Nephron progenitor cell (in vitro differentiated cells): ENCODE measurements around the gene BSG.
A peak's percentile ranks its signal among the peaks of the same experiment; 100 is the strongest.

Experiments
- DNase-seq: peaks from one replicate; pipeline ENCODE4 v3.0.0; 2021
- H3K27ac Mint-ChIP-seq: 2 replicates; pipeline ENCODE4 v1.8.0; 2021; ENCODE audit warnings: mild to moderate bottlenecking, moderate library complexity, mixed read lengths
- H3K27me3 Mint-ChIP-seq: 2 replicates; pipeline ENCODE4 v1.8.0; 2021; ENCODE audit warnings: mild to moderate bottlenecking, low read depth, mixed read lengths; ENCODE audit not compliant: poor library complexity
- H3K36me3 Mint-ChIP-seq: 2 replicates; pipeline ENCODE4 v1.8.0; 2021; ENCODE audit warnings: low read depth, mixed read lengths
- H3K4me1 Mint-ChIP-seq: 2 replicates; pipeline ENCODE4 v1.8.0; 2021; ENCODE audit warnings: mixed read lengths
- H3K4me3 Mint-ChIP-seq: 2 replicates; pipeline ENCODE4 v1.8.0; 2021; ENCODE audit warnings: mild to moderate bottlenecking, moderate library complexity, mixed read lengths
- H3K9me3 Mint-ChIP-seq: 2 replicates; pipeline ENCODE4 v1.8.0; 2021; ENCODE audit warnings: mild to moderate bottlenecking, moderate library complexity, mixed read lengths
- TF ChIP-seq, protein P1 (sequence below): fragments of 200-600 bp; sonication (generic); IDR thresholded peaks from 2 replicates; pipeline ENCODE4 v1.5.0; 2021; ENCODE audit warnings: antibody characterized with exemption

Gene BSG

DNA sequence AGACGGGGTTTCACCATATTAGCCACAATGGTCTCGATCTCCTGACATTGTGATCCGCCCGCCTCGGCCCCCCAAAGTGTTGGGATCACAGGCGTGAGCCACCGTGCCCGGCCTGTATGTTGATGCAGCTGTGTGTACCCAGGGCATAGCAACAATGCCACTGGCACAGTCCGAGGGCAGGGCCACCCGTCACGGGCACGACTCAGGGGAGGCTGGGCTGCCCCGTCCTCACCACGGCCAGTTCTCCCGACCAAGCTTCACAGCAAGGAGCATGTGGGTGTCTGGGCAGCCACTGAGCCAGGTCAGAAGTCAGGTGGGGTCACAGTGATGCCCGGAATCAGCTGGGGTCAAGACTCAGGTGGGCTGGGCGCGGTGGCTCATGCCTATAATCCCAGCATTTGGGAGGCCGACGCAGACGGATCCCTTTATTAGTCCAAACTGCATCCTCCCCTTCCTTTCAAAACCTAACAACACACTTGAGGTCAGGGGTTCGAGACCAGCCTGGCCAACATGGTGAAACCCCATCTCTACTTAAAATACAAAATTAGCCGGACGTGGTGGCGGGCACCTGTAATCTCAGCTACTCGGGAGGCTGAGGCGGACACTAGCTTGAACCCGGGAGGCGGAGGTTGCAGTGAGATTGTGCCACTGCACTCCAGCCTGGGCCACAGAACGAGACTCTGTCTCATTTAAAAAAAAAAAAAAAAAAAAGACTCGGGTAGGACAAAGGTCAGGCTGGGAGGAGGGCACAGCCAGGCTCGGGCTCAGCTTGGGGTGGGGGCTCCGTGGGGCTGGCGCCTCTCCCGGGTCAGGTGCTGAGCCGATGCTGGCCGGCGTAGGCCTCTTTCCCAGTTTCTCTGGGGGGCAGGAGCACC is 42.0 kb upstream of the BSG start:
- peak overlapping the region; percentile 64 for H3K27ac Mint-ChIP-seq
- peaks cover 49% of the 10 kb centered on the region for H3K4me1 Mint-ChIP-seq
- peak overlapping the region; percentile 80 for H3K4me3 Mint-ChIP-seq
- no peaks in the 10 kb centered on the region for H3K9me3 Mint-ChIP-seq
- no peak for DNase-seq
- TF ChIP-seq, protein P1, sequence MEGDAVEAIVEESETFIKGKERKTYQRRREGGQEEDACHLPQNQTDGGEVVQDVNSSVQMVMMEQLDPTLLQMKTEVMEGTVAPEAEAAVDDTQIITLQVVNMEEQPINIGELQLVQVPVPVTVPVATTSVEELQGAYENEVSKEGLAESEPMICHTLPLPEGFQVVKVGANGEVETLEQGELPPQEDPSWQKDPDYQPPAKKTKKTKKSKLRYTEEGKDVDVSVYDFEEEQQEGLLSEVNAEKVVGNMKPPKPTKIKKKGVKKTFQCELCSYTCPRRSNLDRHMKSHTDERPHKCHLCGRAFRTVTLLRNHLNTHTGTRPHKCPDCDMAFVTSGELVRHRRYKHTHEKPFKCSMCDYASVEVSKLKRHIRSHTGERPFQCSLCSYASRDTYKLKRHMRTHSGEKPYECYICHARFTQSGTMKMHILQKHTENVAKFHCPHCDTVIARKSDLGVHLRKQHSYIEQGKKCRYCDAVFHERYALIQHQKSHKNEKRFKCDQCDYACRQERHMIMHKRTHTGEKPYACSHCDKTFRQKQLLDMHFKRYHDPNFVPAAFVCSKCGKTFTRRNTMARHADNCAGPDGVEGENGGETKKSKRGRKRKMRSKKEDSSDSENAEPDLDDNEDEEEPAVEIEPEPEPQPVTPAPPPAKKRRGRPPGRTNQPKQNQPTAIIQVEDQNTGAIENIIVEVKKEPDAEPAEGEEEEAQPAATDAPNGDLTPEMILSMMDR, result no peak
- no peaks in the 10 kb centered on the region for H3K36me3 Mint-ChIP-seq
- no peaks in the 10 kb centered on the region for H3K27me3 Mint-ChIP-seq

DNA sequence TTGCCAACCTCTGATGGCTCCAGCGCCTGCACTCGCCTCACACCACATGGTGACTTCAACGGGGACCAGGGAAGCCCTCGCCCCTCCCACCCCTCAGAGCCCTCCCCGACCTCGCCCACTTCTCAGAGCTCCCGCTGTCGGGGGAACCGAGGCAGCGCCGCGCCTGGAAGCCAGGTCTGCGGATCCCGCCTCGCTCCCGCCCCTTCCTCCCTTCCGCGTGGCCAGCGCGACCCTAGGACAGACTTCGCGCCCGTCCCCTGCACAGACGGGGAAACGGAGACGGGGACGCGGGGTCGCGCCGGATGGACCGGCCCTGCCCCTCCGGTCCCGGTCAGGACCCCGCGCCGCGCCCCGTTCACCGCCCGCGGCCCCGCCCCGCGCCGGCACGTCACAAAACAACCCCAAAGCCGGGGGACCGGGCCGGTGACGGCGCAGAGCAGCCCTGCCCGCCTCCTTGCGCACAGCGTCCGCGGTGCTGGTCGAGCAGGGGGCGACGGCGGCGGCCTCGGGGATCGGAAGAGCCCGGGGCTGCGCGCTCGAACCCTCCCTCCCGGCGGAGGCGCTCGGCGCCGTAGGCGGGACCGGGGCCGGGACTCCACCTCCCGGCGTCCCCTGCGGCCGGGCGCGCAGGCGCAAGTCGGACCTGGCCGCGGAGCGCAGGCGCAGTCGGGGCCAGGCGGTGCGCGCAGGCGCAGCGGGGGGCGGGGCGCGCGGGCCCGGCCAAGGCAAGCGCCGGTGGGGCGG is 41.2 kb upstream of the BSG start:
- H3K9me3 Mint-ChIP-seq, result no peaks in the 10 kb centered on the region
- peak overlapping the region; percentile 36 for H3K27ac Mint-ChIP-seq
- TF ChIP-seq, protein P1, result no peak
- H3K4me3 Mint-ChIP-seq, result peak overlapping the region; percentile 80
- H3K4me1 Mint-ChIP-seq, result peaks cover 41% of the 10 kb centered on the region
- no peaks in the 10 kb centered on the region for H3K27me3 Mint-ChIP-seq
- peak; percentile 92 for DNase-seq
- H3K36me3 Mint-ChIP-seq, result no peaks in the 10 kb centered on the region

DNA sequence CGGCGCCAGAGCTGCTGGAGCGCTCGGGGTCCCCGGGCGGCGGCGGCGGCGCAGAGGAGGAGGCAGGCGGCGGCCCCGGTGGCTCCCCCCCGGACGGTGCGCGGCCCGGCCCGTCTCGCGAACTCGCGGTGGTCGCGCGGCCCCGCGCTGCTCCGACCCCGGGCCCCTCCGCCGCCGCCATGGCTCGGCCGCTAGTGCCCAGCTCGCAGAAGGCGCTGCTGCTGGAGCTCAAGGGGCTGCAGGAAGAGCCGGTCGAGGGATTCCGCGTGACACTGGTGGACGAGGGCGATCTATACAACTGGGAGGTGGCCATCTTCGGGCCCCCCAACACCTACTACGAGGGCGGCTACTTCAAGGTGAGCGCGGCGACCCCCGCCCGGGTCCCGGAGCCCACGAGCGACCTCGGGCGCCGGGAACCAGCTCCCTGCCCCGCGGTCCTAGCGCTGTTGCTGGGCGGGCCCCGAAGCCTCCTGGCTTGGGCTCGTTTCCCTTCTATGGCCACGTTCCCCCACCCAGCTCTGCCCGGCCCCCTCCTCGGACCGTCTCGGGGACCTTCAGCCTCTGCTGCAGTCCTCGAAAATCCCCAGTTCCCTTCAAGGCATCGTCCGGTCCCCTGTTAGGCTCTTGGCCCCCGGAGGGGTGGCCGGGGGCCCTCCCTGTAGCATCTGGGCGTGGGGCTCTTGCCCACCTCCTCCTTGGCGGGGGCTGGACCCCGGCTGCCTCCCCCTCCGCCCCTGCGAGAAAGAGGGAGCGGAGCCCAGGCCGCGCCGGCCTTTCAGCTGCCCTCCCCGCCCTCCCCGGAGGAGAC is 40.4 kb upstream of the BSG start, which contains the start of gene CDC34:
Gene CDC34 (plus strand): TSS at position 8 of the 808 bp plus-strand sequence. CDS start 172 bp downstream, at position 180.
- no peaks in the 10 kb centered on the region for H3K27me3 Mint-ChIP-seq
- peaks cover 33% of the 10 kb centered on the region for H3K4me1 Mint-ChIP-seq
- peak within 1 kb of the TSS; percentile 91 for H3K4me3 Mint-ChIP-seq
- TF ChIP-seq, protein P1, result no peak
- peak; percentile 30 for DNase-seq
- H3K27ac Mint-ChIP-seq, result peak within 1 kb of the TSS; percentile 36
- H3K36me3 Mint-ChIP-seq, result no peaks in the 10 kb centered on the region
- no peaks in the 10 kb centered on the region for H3K9me3 Mint-ChIP-seq

DNA sequence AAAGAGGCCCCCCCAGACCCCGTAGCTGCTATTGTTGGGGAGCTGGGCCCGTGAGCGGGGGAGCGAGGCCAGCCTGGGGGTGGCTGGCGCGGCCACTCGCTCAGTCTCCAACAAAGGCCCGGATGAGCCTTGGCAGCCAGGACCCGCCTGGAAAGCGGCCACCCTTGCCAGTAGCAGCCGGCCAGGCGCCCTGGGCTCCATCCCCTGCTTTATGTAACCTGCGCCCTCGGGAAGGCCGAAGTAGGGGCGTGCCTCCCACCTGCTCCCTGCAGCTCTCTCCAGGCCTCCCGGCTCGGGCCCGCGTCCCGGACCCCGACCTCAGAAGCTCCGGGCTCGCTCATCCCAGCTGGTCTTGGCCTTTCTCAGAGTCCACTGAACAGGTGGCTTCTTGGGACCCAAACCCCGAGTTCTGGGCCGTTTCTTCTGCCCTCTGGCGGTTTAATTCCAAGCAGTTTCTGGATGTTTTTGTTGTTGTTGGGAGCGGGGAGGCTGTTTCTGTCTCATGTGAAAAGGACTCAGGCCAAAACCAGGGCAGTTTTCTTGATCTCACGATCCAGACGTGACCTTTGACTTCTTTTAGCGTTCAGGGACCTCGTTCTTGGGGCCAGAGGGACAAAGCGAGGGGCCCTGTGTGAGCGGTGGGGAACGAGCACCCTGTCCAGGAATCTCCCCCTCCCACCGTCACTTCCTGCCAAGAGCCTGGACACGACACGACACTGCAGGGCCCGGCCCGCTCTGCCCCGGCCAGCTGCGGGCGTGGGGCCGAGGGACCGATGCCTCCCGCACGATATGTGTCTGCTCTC is 39.6 kb upstream of the BSG start:
- TF ChIP-seq, protein P1, result peak; percentile 41
- H3K9me3 Mint-ChIP-seq, result no peaks in the 10 kb centered on the region
- peak overlapping the region; percentile 91 for H3K4me3 Mint-ChIP-seq
- DNase-seq, result peak; percentile 49
- H3K27ac Mint-ChIP-seq, result peak overlapping the region; percentile 95
- H3K4me1 Mint-ChIP-seq, result peaks cover 33% of the 10 kb centered on the region
- no peaks in the 10 kb centered on the region for H3K27me3 Mint-ChIP-seq
- peaks cover 2% of the 10 kb centered on the region for H3K36me3 Mint-ChIP-seq
